AG04449 (cell line): ENCODE data around the gene NSL1.

Source experiments
- CTCF ChIA-PET: fragments of 350-600 bp; formaldehyde crosslinking; extraction: SDS; loops from one replicate; lab custom pipeline; 2021; ENCODE audit warnings: antibody characterized with exemption; lab: Yijun Ruan, JAX
- POLR2A ChIA-PET: fragments of 400-600, 350-600 bp; formaldehyde crosslinking; extraction: SDS; loops from one replicate; lab custom pipeline; 2020; ENCODE audit warnings: antibody characterized with exemption, inconsistent platforms; lab: Yijun Ruan, JAX
- DNase-seq: peaks from one replicate; pipeline ENCODE4 v3.0.0-alpha.2; 2010; ENCODE audit warnings: low read depth, low spot score
- H3K4me3 ChIP-seq: 2 replicates; pipeline ENCODE4 v1.5.1; 2011; ENCODE audit warnings: low read depth, mild to moderate bottlenecking, control low read depth, low read length
- CTCF ChIP-seq: IDR thresholded peaks from one replicate; pipeline ENCODE4 v1.5.1; 2011; ENCODE audit warnings: mild to moderate bottlenecking, moderate library complexity, low read length, control low read depth, inconsistent platforms; ENCODE audit not compliant: insufficient read depth; ENCODE audit errors: missing control alignments

The NSL1 gene

GRCh38 chr1:212762839-212763238 lies 28.7 kb downstream of the NSL1 start:
- no peak for TF ChIP-seq CTCF
- H3K4me3 ChIP-seq = no peak overlapping the region
- ChIA-PET CTCF (interaction anchor here (0.7 to 3.1 kb wide), 6 partner anchors 11 to 285 kb away, joined by 3 to 18 read pairs (median 7); no protein-coding TSS in a partner anchor), POLR2A (interaction anchor here (0.6 kb wide), 1 partner anchor 652 kb away, joined by 3 read pairs; no protein-coding TSS in a partner anchor)
- DNase-seq = no peak

- ChIA-PET POLR2A (interaction anchor here (0.6 kb wide), 1 partner anchor 651 kb away, joined by 3 read pairs; no protein-coding TSS in a partner anchor), CTCF (interaction anchor here (0.8 to 3.1 kb wide), 8 partner anchors 9 to 1081 kb away, joined by 3 to 18 read pairs (median 4); no protein-coding TSS in a partner anchor)
- DNase-seq = no peak
- no peak for TF ChIP-seq CTCF
- no peak overlapping the region for H3K4me3 ChIP-seq
Measured at GRCh38 chr1:212762234-212762633, 29.3 kb downstream of the NSL1 start.

GRCh38 chr1:212760126-212760823 lies 31.3 kb downstream of the NSL1 start:
- ChIA-PET POLR2A (no interaction called here), CTCF (interaction anchor here (0.9 kb wide), 1 partner anchor 107 kb away, joined by 3 read pairs; no protein-coding TSS in a partner anchor)
- peak; percentile 29 for TF ChIP-seq CTCF

GRCh38 chr1:212759683-212760082 lies 31.9 kb downstream of the NSL1 start:
- ChIA-PET CTCF (interaction anchor here (0.9 kb wide), 1 partner anchor 106 kb away, joined by 3 read pairs; no protein-coding TSS in a partner anchor), POLR2A (no interaction called here)
- no peak overlapping the region for H3K4me3 ChIP-seq
- TF ChIP-seq CTCF = no peak
- no peak for DNase-seq

More at GRCh38 chr1:212760126-212760823, 31.3 kb downstream of the NSL1 start:
- no peak for DNase-seq
- H3K4me3 ChIP-seq = no peak overlapping the region

GRCh38 chr1:212754680-212755079 lies 36.9 kb downstream of the NSL1 start:
- no peak overlapping the region for H3K4me3 ChIP-seq
- no peak for TF ChIP-seq CTCF
- ChIA-PET CTCF (interaction anchor here (1.1 to 2.0 kb wide), 4 partner anchors 17 to 90 kb away, joined by 4 to 11 read pairs (median 4); no protein-coding TSS in a partner anchor), POLR2A (interaction anchor here (0.6 kb wide), 1 partner anchor 26 kb away, joined by 3 read pairs; no protein-coding TSS in a partner anchor)
- DNase-seq = no peak

- CTCF ChIA-PET = interaction anchor here (1.1 to 7.6 kb wide), 3 partner anchors 15 to 86 kb away, joined by 4 to 83 read pairs (median 5); no protein-coding TSS in a partner anchor
- DNase-seq = no peak
- POLR2A ChIA-PET = interaction anchor here (0.6 kb wide), 1 partner anchor 25 kb away, joined by 3 read pairs; no protein-coding TSS in a partner anchor
- H3K4me3 ChIP-seq = no peak overlapping the region
- TF ChIP-seq CTCF = no peak
Measured at GRCh38 chr1:212754193-212754592, 37.4 kb downstream of the NSL1 start.
